GM12878 (cell line): Measurements from ENCODE around the gene OLFML2A. TPM values are rescaled to one million over a fixed set of nuclear protein-coding genes. Genes with fewer than 3 reads are reported as not detected.

Source experiments
- ATAC-seq: fragments of 200-7000 bp; cut with Tn5 transposase; 3 replicates; pipeline ENCODE4 v1.9.1; 2020; ENCODE audit warnings: mild to moderate bottlenecking, moderate library complexity
- BruUV-seq: library from RNA; stranded (reverse); fragments of 400-500 nt; replicated peaks from 2 replicates; lab custom pipeline; 2021; lab: Mats Ljungman, UMichigan
- CTCF ChIA-PET: fragments of 300-600 bp; sonication (Branson Sonifier 250); formaldehyde crosslinking; extraction: SDS; loops from one replicate; lab custom pipeline; 2021; ENCODE audit warnings: inconsistent platforms; lab: Yijun Ruan, JAX
- POLR2A ChIA-PET: fragments of 350-600 bp; formaldehyde crosslinking; extraction: SDS; loops from one replicate; lab custom pipeline; 2021; ENCODE audit warnings: inconsistent platforms; lab: Charles Lee
- RAD21 ChIA-PET: fragments of 300-600 bp; sonication (Branson Sonifier 250); formaldehyde crosslinking; loops from one replicate; lab custom pipeline; 2023; ENCODE audit warnings: antibody characterized with exemption; ENCODE audit not compliant: unreplicated experiment; lab: Charles Lee
- SMC1A ChIA-PET: fragments of 300-600 bp; sonication (Branson Sonifier 250); formaldehyde crosslinking; loops from one replicate; lab custom pipeline; 2023; ENCODE audit not compliant: unreplicated experiment, uncharacterized antibody; lab: Charles Lee
- DNase-seq: peaks from one replicate; pipeline ENCODE4 v3.0.0-alpha.2; 2011; ENCODE audit warnings: low read depth, low spot score
- FAIRE-seq: peaks from 3 replicates; lab custom pipeline; 2011; peaks lifted over from hg19 to GRCh38; lab: Jason Lieb, UNC
- H2AFZ ChIP-seq: 2 replicates; pipeline ENCODE4 v1.6.0; 2011; ENCODE audit warnings: low read depth, low read length, control low read depth; ENCODE audit not compliant: control insufficient read depth
- H3K27ac ChIP-seq: 2 replicates; pipeline ENCODE4 v1.5.1; 2011; ENCODE audit warnings: control low read depth; ENCODE audit not compliant: control insufficient read depth, insufficient read depth
- H3K27me3 ChIP-seq, 2 experiments: replicated peaks in 1 of 2; 2 replicates each; pipeline versions ENCODE4 v1.6.0 to v1.6.1; 2011; ENCODE audit warnings: low read length in 1 of 2; ENCODE audit not compliant: control insufficient read depth in 2 of 2, insufficient read depth in 2 of 2
- H3K36me3 ChIP-seq, 2 experiments: 2 replicates each; pipeline ENCODE4 v1.5.1; 2011; ENCODE audit warnings: low read length in 1 of 2; ENCODE audit not compliant: control insufficient read depth in 2 of 2, insufficient read depth in 2 of 2
- H3K4me1 ChIP-seq: 2 replicates; pipeline ENCODE4 v1.6.1; 2011; ENCODE audit warnings: mild to moderate bottlenecking, low read length, moderate library complexity, mixed read lengths; ENCODE audit not compliant: control insufficient read depth, insufficient read depth
- H3K4me2 ChIP-seq: 2 replicates; pipeline ENCODE4 v1.6.0; 2011; ENCODE audit warnings: control low read depth; ENCODE audit not compliant: control insufficient read depth, insufficient read depth
- H3K4me3 ChIP-seq: fragments of 200-600 bp; sonication (generic); 2 replicates; pipeline ENCODE4 v1.5.1; 2016
- H3K79me2 ChIP-seq: 2 replicates; pipeline ENCODE4 v1.6.0; 2011; ENCODE audit warnings: low read length; ENCODE audit not compliant: control insufficient read depth, insufficient read depth
- H3K9ac ChIP-seq: 2 replicates; pipeline ENCODE4 v1.8.0; 2011; ENCODE audit warnings: low read length, control low read depth, mixed read lengths; ENCODE audit not compliant: control insufficient read depth, insufficient read depth
- H3K9me3 ChIP-seq: replicated peaks from 3 replicates; pipeline ENCODE4 v1.5.1; 2011; ENCODE audit warnings: mild to moderate bottlenecking, low read length; ENCODE audit not compliant: control insufficient read depth, insufficient read depth
- H4K20me1 ChIP-seq: 2 replicates; pipeline ENCODE4 v1.6.0; 2011; ENCODE audit not compliant: control insufficient read depth, insufficient read depth
- DPF2 ChIP-seq: fragments of 450-650 bp; IDR thresholded peaks from 2 replicates; pipeline ENCODE4 v1.6.1; 2017; ENCODE audit warnings: mild to moderate bottlenecking
- EP300 ChIP-seq, 2 experiments: fragments of 150-350 bp in 1 of 2; IDR thresholded peaks; 2 replicates each; pipeline ENCODE4 v1.6.1; 2011 to 2012; ENCODE audit warnings: low read depth in 2 of 2, low read length in 2 of 2, borderline replicate concordance in 1 of 2, improper control_type of control experiment in 1 of 2, inconsistent platforms in 1 of 2; ENCODE audit not compliant: control insufficient read depth in 1 of 2
- MAX ChIP-seq: IDR thresholded peaks from 2 replicates; pipeline ENCODE4 v1.6.1; 2012; ENCODE audit warnings: low read depth, low read length, improper control_type of control experiment
- PML ChIP-seq: IDR thresholded peaks from 2 replicates; pipeline ENCODE4 v1.6.1; 2012; ENCODE audit warnings: low read length, inconsistent platforms
- POU2F2 ChIP-seq: IDR thresholded peaks from 3 replicates; pipeline ENCODE4 v1.6.1; 2011; ENCODE audit warnings: low read depth, mild to moderate bottlenecking, low read length, borderline replicate concordance
- SMAD1 ChIP-seq: fragments of 450-650 bp; IDR thresholded peaks from 2 replicates; pipeline ENCODE4 v1.6.1; 2018; ENCODE audit warnings: mild to moderate bottlenecking, low read depth; ENCODE audit not compliant: partially characterized antibody
- SREBF2 ChIP-seq: IDR thresholded peaks from 2 replicates; pipeline ENCODE4 v1.6.1; 2012; ENCODE audit warnings: mild to moderate bottlenecking, low read length
- ZNF274 ChIP-seq: IDR thresholded peaks from one replicate; pipeline ENCODE4 v1.8.0; 2011; ENCODE audit not compliant: insufficient read length, insufficient read depth
- WGBS: methylation state at CpG from one replicate; pipeline ENCODE4 v1.1.6; 2016; ENCODE audit warnings: low lambda C conversion rate; ENCODE audit not compliant: insufficient replicate concordance, insufficient coverage; ENCODE audit errors: missing lambda C conversion rate; 5-methylcytosine and 5-hydroxymethylcytosine counted together
- in situ Hi-C: fragments of 300-500 bp; cut with MboI; formaldehyde crosslinking; loops from 9 replicates; pipeline ENCODE4 v1.14.3; 2018; ENCODE audit warnings: mixed read lengths
- intact Hi-C: fragments of 100-400 bp; cut with micrococcal nuclease; formaldehyde crosslinking; loops from one replicate; pipeline ENCODE4 v1.14.2; 2022; ENCODE audit not compliant: unreplicated experiment
- polyA plus RNA-seq, 11 experiments: library from polyadenylated mRNA; depleted of rRNA in 4 of 11; unstranded in 6 of 11; stranded (reverse) in 5 of 11; fragments of >200 nt; fragmentation: Nextera tagmentation in 4 of 11; fragmentation: Illumina TruSeq in 1 of 11; extraction: Ambion mirVana in 4 of 11; extraction: Trizol in 1 of 11; gene quantifications; 1 replicate in 1 of 11; 2 replicates in 10 of 11; pipeline versions ENCODE4 v1.2.1 to v1.2.3, GENCODE V29; 2011 to 2016; ENCODE audit warnings: inconsistent platforms in 2 of 11, missing spikeins in 2 of 11, low read depth in 1 of 11
- total RNA-seq, 4 experiments: library from RNA; depleted of rRNA in 3 of 4; stranded (reverse); fragments of >200 nt in 3 of 4; fragmentation: Illumina TruSeq in 1 of 4; extraction: Trizol in 1 of 4; gene quantifications; 2 replicates each; pipeline versions ENCODE4 v1.2.1 to v1.2.3, GENCODE V29; 2013 to 2021
- TF ChIP-seq, protein P1 (sequence below): IDR thresholded peaks from 2 replicates; pipeline ENCODE4 v1.6.1; 2012; ENCODE audit warnings: low read depth, low read length, improper control_type of control experiment

Gene OLFML2A
- total and polyA plus RNA-seq, 10 of the 15 experiments (the other 5 are each of a cell fraction or from before 2014, with no cell fraction given) = 0.02 to 0.13 (median 0.10) TPM; not detected in 4

DNA sequence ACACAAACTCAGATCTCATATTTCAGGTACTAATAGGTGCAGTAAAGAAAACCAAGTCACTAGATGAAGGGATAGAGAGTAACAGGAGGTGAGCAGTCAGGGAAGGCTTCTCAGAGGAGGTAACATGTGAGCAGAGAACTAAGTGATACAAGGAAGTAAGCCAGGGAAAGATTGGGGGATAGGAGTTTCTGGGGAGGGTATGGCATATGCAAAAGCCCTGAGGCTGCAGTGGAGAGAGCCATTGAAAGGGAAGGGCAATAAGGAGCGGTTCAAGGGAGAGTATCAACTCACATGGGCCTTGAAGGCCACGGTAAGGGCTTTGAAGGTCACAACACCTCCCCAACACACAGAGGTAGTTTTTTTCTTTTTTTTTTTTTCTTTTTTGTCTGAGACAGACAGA lies 6.9 kb downstream of the OLFML2A start:
- Histone ChIP-seq H3K36me3 (no peaks in the 10 kb centered on the region), H2AFZ (no peak overlapping the region), H3K9ac (no peak overlapping the region), H3K27ac (no peak overlapping the region), H3K4me1 (no peaks in the 10 kb centered on the region), H4K20me1 (no peaks in the 10 kb centered on the region), H3K79me2 (no peaks in the 10 kb centered on the region), H3K9me3 (no peaks in the 10 kb centered on the region), H3K4me3 (no peak overlapping the region), H3K27me3 (no peaks in the 10 kb centered on the region), H3K4me2 (no peak overlapping the region)
- 77% methylated on average over 2 of the region's 2 CpGs for WGBS
- no peak for TF ChIP-seq POU2F2
- TF ChIP-seq SREBF2 = no peak
- TF ChIP-seq, protein P1, sequence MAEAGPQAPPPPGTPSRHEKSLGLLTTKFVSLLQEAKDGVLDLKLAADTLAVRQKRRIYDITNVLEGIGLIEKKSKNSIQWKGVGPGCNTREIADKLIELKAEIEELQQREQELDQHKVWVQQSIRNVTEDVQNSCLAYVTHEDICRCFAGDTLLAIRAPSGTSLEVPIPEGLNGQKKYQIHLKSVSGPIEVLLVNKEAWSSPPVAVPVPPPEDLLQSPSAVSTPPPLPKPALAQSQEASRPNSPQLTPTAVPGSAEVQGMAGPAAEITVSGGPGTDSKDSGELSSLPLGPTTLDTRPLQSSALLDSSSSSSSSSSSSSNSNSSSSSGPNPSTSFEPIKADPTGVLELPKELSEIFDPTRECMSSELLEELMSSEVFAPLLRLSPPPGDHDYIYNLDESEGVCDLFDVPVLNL = no peak
- TF ChIP-seq SMAD1 = no peak
- no peak for TF ChIP-seq MAX
- no peak for TF ChIP-seq EP300 (IDR thresholded peaks at IDR 0.05; ENCODE audit: borderline replicate concordance in 1 of 2, control insufficient read depth in 1 of 2, low read depth in 2 of 2, low read length in 2 of 2)
- TF ChIP-seq ZNF274 = no peak
- TF ChIP-seq DPF2 = no peak
- TF ChIP-seq PML = no peak
- ATAC-seq = no peak
- SMC1A ChIA-PET = no interaction called here
- CTCF ChIA-PET = interaction anchor here (16.1 kb wide), 1 partner anchor 68 kb away, joined by 575 read pairs; the partner anchor contains the start of genes ARPC5L, RPL35 and WDR38
- POLR2A ChIA-PET = interaction anchor here (0.7 kb wide), 1 partner anchor 51 kb away, joined by 3 read pairs; no protein-coding TSS in a partner anchor
- no peak for DNase-seq
- RAD21 ChIA-PET = no interaction called here
- in situ Hi-C loops = no loop called here
- intact Hi-C loops = no loop called here
- no TSS peak for BruUV-seq
- FAIRE-seq = no peak
